ENCODE data around the gene WNT3A.

Gene WNT3A

DNA sequence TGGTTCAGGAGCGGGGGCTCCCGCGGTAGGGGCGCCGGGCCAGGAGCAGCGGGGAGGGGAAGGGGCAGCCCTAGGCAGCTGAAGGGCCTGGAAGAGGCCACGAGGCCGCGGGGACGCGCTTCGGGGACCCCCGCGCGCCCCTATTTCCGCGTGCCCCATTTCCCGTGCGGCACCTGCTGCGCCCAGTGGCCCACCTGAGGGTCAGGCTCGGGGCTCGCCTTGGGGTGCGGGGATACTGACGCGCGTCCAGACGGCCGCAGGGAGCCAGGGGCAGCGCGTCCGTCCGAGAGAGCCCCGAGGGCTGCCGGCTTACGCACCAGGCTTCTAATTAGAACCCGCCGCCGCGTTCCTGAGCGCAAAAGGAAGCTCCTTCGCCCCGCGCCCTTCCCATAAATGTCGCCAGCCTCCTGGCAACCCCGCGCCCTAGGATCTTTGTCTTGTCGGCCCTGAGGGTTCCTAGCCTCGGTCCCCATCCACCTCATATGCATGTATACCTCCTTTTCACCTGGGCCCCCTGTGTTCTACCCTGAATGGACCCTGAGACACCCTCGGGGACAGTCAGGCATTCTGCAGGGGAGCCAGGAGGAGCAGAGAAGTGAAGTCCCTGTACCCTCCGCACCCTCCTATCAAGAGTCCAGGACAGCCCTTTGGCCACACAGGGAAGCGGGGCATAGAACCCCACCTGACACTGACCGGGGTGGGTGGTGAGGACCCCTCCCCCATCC lies 1.8 kb downstream of the WNT3A start:
- Histone ChIP-seq H3K27me3 (replicated peaks) (peaks cover 60% of the 10 kb centered on the region), H3K36me3 (replicated peaks) (no peaks in the 10 kb centered on the region), H3K4me3 (ENCODE audit: low read depth, low read length) (no peak overlapping the region), H3K27ac (no peak overlapping the region)
- TF ChIP-seq, protein P1, sequence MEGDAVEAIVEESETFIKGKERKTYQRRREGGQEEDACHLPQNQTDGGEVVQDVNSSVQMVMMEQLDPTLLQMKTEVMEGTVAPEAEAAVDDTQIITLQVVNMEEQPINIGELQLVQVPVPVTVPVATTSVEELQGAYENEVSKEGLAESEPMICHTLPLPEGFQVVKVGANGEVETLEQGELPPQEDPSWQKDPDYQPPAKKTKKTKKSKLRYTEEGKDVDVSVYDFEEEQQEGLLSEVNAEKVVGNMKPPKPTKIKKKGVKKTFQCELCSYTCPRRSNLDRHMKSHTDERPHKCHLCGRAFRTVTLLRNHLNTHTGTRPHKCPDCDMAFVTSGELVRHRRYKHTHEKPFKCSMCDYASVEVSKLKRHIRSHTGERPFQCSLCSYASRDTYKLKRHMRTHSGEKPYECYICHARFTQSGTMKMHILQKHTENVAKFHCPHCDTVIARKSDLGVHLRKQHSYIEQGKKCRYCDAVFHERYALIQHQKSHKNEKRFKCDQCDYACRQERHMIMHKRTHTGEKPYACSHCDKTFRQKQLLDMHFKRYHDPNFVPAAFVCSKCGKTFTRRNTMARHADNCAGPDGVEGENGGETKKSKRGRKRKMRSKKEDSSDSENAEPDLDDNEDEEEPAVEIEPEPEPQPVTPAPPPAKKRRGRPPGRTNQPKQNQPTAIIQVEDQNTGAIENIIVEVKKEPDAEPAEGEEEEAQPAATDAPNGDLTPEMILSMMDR (IDR thresholded peaks at IDR 0.05; ENCODE audit: low read depth, low read length, missing control alignments): no peak
- in situ Hi-C loops (cut with HindIII; ENCODE audit: low pct_ligation_motif_present, low sequenced_read_pairs): no loop called here
- DNase-seq: no peak

DNA sequence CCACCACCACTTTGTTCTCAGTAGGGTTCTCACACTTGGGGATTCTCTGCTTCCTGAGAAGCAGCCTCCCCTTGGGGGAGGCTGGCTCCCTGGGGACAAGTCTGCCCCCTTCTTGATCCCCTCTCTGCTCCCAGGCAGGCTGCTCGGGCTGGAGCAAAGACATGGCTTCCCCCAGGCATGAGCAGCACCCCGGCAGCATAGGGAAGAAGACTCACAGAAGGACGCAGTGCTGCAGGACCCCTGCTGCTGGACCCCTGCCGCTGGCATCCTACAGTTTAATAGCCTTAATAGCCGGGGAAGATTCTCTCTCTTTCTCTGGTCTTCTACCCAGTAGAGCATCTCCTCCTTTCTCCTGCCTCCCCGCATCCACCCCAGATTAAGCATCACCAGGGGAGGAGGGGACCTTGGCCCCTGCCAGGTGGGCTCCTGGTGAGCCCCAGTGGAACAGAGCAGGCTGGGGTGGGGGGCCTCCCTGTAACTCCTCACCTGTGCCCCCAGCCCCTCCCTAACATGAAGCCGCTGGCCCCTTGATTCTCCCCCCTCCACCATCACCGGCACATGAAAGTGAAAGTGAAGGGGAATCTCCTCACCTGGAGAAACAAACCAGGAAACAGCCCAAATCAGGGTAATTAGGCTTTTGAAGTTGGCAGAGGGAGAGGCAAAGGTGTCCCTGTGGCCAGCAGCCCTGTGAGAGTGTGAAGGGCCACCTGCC lies 2.5 kb downstream of the WNT3A start:
- Histone ChIP-seq H3K27me3 (replicated peaks) (peaks cover 54% of the 10 kb centered on the region), H3K27ac (no peak overlapping the region), H3K4me3 (ENCODE audit: low read depth, low read length) (no peak overlapping the region), H3K36me3 (replicated peaks) (no peaks in the 10 kb centered on the region)
- DNase-seq: no peak
- in situ Hi-C loops (cut with HindIII; ENCODE audit: low pct_ligation_motif_present, low sequenced_read_pairs): no loop called here
- TF ChIP-seq, protein P1 (IDR thresholded peaks at IDR 0.05; ENCODE audit: low read depth, low read length, missing control alignments): no peak

DNA sequence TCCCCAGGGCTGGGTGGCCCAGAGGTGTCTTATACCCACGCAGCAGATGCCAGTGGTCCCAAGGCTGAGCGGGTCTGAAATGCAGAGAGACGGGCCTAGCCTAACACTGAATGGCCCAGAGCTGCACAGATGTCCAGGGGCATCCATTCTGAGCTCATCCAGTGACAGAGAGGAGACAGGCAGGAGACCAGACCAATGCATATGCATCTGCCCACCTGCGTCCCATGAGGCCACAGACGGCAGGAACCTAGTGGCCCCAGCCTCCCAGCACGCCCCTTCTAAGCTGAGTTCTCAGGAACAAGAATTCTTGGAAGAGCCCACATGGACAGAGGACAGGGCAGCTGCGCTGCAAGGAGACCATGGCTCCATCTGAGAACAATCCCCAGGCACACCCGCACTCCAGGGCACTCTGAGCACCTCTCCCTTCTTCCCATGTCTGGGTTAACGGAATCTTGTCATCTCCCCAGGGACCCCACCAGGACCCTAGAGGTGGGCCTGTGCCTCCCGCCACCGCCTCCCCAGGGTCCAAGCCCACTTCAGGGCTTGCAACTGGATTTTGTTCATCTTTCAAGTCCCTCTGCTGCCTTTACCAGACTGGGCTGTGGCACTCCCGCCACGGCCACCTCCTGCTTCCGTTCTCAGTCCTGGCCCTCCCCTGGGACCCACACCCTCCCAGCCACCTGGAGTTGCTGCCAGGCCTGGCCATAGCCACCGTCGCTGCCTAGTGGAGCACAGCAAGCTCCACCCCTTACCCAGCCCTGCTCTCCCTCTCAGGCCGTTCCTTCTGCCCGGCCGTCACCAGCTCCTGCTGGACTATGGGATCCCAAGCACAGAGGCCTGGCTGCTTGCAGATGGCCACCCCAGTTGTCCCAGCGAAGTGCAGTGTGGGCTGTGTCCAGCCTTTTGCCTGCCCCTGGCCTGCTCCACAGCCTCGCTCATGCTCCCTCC lies 3.3 kb downstream of the WNT3A start:
- Histone ChIP-seq H3K27ac (no peak overlapping the region), H3K4me3 (ENCODE audit: low read depth, low read length) (no peak overlapping the region), H3K36me3 (replicated peaks) (no peaks in the 10 kb centered on the region), H3K27me3 (replicated peaks) (peaks cover 46% of the 10 kb centered on the region)
- DNase-seq: no peak
- TF ChIP-seq, protein P1 (IDR thresholded peaks at IDR 0.05; ENCODE audit: low read depth, low read length, missing control alignments): no peak
- in situ Hi-C loops (cut with HindIII; ENCODE audit: low pct_ligation_motif_present, low sequenced_read_pairs): no loop called here

DNA sequence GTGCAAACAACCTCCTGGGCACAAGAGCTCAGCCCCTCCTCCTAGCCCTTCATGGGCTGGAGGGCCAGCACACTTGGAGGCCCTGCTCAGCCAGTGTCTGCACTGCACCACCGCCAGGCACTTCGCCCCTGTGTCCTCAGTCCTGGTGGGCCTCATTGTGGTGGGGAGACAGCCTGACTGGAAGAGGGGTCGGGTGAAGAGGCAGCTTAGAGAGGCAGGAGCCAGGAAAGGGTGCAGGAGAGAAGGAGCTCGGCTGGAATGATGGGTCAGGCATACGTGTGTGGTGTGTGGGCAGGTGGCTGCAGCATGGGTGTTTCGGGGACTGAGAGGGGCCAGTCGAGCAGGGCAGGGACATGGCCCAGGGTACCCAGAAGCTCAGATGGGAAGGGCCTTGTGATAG lies 4.1 kb downstream of the WNT3A start:
- Histone ChIP-seq H3K27ac (no peak overlapping the region), H3K36me3 (replicated peaks) (no peaks in the 10 kb centered on the region), H3K27me3 (replicated peaks) (peaks cover 38% of the 10 kb centered on the region), H3K4me3 (ENCODE audit: low read depth, low read length) (no peak overlapping the region)
- in situ Hi-C loops (cut with HindIII; ENCODE audit: low pct_ligation_motif_present, low sequenced_read_pairs): no loop called here
- no peak for DNase-seq
- TF ChIP-seq, protein P1 (IDR thresholded peaks at IDR 0.05; ENCODE audit: low read depth, low read length, missing control alignments): no peak

DNA sequence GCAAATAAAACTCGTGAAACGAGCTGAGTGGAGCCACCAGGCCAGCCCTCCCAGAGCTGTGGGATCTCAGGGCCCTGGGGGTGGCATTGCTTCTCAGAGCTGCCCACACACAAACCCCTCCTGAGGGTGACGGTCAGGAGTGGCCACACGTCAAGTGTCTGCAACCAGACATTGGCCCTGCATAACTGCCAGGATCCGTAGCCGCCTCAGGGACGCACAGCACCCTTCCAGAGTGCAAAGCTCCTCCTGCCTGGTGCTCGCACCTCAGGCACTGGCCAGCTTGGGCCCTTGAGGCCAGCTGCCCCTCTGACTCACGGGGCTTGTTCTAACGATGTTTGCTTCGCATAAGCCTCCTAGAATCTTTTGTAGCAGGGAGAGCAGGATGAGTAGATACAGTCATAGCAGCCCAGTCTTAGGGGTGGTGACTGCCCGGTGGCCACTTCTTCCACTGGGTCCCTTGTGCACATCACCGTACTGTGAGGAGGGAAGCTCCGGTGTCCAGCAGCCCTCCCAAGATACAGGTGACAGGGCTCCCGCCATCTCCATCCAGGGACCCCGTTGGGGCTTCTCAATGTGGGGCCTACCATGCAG lies 5.0 kb downstream of the WNT3A start:
- Histone ChIP-seq H3K27ac (no peak overlapping the region), H3K4me3 (ENCODE audit: low read depth, low read length) (no peak overlapping the region), H3K36me3 (replicated peaks) (no peaks in the 10 kb centered on the region), H3K27me3 (replicated peaks) (peaks cover 31% of the 10 kb centered on the region)
- in situ Hi-C loops (cut with HindIII; ENCODE audit: low pct_ligation_motif_present, low sequenced_read_pairs): no loop called here
- TF ChIP-seq, protein P1 (IDR thresholded peaks at IDR 0.05; ENCODE audit: low read depth, low read length, missing control alignments): no peak
- DNase-seq: no peak

Measured in brain microvascular endothelial cell (primary cell).